Stimulated activated CD8-positive, alpha-beta memory T cell treated with anti-CD3 and anti-CD28 coated beads, Interleukin-15, amount 100 ng/mL, for 1 hour (primary cell): ENCODE data around the gene TNRC6C.

ENCODE experiments used
- DNase-seq: peaks from one replicate; pipeline ENCODE4 v3.0.0-alpha.2; 2020; ENCODE audit warnings: low read depth

Gene TNRC6C

DNA sequence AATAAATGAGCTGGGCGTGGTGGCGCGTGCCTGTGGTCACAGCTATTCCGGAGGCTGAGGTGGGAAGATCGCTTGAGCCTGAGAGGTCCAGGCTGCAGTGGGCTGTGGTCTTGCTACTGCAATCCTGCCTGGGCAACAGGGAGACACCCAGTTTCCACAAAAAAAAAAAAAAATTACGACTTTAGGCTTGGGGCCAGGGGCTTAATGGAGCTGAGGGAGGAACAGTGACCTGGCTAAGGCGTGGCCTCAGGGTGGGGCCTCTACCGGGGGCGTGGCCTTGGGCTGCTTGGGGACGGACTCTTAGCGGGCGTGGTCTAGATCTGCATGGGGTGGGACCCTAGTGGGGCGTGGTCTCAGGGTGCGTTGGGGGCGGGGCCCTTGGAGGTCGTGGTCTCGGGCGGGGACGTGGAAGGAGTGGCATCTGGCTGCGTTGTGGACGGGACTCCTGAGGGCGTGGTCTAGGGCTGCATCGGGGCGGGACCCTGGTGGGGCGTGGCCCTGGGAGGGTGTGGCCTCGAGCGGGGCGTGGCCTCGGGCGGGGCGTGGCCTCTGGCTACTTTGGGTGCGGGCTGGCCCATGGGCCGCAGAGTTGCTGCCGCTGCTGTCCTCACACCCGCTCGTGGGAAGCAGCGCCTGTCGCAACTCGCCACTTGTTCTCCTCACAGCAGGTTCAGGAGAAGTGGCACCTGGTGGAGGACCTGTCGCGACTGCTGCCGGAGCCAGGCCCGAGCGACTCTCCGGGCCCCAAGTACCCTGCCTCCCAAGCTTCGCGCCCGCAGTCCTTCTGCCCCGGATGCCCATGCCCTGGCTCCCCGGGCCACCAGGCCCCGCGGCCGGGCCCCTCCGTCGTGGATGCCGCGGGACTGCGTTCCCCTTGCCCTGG lies 181.9 kb downstream of the TNRC6C start:
- peak; percentile 80 for DNase-seq

DNA sequence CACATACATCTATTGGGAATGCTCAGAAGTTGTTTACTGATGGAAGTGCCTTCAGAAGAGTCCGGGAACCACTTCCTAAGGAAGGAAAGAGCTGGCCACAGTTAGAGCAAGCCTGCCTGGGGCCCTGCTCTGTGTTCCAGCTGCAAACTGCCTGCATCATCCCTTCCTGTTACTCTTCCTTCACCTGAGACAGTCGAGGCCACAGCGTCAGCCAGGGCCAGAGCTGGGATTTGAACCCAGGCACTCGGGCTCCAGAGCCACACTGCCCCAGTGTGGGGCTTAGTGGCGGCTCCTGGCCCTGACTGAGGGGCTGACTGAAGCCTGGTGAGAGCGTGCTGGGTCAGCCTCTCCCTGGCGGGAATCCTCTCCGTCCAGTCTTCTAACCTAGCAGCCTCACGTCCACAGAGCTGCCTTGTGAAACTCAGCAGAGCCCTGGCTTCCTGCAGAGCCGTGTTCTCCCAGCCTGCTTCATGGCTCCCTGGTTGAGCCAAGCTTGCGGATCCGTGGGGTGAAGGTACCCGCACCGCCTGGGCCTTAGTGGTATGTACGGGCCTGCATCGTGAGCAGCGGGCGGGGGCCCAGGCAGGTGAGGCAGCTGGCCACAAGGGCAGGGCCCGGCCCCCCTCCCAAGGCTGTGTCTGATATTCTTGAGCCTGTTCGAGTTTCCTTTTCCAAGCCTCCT lies 183.1 kb downstream of the TNRC6C start:
- DNase-seq: no peak

DNA sequence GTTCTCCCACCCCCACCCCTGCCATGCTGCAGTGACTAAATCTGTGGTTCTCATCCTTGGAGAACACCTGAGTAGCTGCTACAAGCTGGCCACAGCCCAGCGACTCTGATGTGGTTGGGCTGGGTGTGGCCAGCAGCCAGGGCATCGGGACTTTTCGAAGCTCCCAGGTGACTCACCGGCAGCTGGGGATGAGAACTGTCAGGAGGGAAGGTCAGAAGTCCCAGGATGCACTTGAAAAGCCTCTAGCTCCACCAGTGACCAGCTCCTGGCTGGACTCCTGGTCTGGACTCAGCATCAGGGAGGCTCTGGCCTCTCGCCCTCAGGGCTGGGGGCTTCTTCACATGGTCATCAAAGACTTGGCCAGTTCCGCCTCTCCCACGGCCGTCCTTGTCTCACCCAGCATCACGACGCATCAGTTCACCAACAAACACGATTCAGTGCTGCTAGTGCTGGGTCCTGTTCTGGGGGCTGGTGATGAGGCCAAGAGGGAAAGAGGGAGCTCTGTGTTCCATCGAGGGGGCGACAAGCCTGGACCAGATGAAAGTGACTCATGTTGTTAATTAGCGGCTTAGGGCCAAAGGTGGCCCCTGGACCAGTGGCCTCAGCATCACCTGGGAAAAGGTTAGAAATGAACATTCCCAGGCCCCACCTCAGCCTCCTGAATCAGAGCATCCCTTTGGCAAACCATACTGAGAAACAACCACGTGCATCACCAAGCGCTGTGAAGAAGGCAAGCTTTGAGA lies 183.8 kb downstream of the TNRC6C start:
- no peak for DNase-seq

DNA sequence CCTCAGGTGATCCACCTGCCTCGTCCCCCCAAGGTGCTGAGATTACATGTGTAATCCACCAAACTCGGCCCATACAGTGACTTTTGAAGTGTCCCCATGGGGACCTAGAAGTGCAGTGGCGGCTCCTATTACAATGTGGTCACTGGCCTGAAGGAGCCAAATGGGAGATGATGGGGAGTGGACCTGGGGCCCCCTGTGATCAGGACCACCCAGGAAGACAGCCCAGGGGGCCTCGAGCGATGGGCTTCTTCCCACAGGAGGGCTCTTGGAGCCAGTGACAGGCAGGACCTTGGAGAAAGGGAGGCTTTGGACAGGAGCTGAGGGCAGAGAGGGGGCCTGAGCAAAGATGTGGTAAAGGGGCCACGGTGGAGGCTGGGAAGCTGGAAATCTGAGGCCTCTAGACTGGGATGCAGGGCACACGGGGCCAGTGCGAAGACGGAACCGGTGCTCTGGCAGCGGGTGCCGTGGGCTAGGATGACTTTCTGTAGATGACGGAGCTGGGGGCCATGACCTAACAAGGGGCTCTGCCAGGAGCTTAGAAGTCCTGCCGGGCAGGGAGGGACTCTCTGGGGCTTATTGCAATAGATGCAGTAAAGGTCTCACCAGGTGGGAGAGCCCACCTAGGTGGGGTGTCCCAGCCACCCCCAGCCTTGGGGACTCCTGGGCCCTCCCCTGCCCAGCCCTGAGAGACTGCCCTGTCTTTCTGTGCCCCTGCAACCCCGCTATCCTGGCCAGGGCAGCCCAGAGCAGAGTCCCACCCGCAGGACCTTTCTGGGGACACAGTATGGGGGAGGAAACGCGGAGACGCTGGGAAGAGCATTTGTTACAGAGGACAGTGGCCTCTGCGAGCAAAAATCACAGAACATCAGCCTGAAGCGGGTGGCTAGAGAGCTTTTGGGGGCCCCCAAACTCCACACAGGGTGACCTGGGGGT lies 185.0 kb downstream of the TNRC6C start:
- DNase-seq: no peak

DNA sequence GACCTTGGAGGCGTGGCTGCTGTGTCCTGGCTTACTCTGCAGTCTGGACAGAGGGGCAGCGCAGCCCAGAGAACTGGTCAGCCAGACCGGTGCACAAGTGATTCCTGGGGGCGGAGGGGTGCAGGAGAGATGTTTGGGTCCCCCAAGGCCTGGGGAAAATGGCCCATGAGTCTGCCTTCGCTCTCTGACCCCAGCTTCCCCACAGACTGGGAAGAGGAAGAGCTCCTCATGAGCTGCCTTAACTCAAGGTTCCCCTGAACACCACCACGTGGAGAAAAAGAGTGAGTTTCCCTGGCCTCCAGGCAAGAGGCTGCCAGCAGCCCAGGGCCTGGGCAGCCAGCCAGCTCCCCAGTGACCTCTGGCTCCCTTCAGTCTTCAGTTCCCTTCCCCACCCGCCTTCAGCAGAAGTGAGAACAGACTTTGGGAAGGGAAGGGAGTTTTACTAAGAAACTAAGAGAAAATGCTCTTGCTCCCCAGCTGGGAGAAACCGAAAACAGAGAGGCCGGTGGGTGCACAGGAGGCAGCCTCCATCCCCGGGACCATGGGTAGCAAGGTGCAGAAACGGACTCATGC lies 185.7 kb downstream of the TNRC6C start:
- no peak for DNase-seq

DNA sequence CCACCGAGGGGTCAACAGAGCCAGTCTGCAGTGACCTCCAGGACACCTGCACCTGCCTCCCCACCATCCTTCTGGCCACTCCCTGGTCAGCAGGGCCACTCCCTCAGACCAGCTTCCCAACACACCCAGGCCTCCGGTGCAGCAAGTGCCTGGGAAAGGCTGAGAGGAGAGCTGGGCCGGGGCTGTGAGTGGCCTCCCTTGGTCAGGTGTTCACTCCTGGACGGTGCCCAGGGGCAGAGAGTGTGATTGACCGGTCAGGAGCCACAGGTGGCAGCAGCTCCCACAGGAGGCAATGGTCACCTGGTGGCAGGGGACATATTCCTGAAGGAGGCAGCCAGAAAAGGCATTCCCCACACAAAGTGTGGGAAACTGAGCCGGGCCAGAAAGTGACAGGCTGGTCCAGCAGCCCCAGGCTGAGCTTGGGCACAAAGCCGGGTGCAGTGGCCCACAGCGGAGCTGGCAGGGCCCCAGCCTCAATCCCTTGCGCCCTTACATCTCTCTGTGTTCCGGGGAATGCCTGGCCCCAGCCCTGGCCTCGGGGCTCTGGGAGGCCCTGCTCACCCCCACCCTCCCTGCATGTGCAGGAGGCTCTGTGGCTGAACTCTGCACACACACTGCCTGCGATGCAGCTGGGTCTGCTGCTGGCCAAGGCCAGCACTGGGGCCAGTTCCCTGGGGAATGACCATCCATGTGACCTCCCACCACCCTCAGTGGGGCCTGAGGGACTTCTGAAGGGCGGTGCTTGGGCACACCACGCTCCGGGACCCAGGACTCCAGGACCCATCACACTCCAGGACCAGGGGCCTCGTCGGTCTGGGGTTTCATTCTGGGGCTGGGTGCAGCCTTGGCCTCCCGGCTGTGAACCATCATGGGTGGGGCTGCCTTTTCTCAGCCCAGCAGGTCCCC lies 186.5 kb downstream of the TNRC6C start:
- DNase-seq: no peak

DNA sequence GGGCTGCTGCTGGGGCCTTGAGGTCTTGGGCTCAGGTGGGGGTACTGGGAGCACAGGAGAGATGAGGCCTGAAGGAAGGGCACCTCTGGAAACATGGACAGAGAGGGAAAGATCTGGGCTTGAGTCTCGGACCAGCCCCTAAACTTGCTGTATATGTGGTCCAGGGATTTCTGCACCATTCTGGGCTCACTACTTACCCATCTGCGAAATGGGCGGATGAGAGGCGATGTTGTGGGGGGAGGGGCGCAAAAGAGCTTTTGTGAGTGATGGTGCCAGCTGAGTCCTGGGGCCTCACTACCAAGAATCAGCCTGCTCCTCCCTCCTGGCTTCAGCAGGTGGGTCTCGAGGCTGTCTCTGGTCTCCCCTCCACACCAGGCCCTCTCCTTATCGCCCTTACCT lies 188.0 kb downstream of the TNRC6C start:
- DNase-seq: no peak

DNA sequence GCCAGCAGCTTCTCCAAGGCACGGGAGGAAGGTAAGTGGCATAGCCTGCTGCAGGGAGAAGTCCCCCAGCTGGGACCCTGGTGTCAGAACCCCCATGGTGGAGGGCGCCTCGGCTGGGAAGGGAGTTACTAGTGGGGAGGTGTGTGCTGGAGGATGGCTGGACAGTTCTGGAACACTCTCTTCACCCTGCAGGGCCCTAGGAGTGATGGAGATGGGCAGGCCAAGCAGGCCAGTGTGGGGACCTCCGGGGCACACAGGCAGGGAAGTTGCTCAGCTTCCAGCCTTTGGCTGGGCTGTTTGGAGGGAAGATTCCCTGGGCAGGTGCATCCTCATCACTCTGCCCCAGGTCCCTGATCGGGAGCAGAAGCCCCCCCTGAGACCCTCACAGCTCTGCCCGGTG lies 188.4 kb downstream of the TNRC6C start:
- DNase-seq: no peak

DNA sequence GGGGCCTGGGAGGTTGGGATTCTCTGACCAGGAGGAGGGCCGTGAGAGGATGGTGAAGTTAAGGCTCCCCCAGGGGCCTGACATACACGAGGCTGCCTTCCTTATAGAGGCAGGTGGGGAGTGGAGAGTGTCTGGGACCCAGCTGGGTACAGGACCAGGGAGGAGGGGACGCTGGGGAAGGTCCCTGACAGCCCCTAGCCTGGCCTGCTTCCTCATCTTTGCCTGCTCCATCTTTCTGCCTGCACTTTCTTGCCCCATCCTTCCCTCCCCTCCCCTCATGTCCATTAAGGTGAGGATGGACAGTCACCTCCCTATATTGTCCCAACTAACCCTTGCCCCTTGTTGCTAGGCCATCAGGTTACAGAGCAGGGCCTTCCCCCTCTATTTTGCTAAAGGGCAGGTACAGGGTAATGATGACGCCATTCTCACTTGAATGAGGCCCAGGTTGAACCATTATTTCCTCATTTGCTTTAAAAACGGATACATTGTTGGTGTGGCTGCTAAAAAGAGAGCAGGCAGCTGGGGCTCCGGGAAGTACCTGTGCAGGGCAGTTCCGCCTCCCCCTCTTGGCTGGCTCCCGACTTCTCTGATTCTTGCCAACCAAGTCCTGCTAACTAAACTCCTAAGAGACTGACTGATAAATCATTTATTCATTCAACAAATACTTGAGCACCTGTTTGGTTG lies 189.0 kb downstream of the TNRC6C start:
- no peak for DNase-seq

DNA sequence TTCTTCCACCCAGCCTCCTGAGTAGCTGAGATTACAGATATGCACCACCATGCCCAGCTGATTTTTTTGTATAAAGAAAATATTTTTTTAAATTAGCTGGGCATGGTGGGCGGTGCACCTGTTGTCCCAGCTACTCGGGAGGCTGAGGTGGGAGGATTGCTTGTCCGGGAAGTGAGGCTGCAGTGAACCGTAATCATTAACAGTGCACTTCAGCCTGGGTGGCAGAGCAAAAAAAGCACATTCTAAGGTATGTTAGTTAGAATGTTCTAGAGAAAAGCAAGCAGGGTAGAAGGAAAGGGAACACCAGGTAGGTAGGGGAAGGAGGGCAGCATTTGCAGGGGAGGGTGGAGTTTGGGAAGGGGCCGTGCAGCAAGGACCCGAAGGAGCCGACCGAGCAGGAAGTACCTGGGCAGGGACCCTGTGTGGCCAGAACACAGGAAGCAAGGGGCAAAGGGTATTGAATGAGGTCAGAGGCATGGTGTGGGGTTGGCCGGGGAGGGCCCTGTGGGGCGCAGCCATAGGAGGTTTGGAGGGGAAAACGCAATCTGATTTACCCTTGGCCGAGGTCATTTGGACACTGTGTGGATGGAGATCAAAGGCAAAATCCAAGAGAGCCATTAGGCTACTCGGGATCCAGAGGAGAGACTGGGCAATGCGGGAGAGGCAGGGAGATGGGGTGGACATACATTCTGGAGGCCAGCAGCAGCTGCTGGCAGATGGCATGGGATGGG lies 189.9 kb downstream of the TNRC6C start:
- no peak for DNase-seq

DNA sequence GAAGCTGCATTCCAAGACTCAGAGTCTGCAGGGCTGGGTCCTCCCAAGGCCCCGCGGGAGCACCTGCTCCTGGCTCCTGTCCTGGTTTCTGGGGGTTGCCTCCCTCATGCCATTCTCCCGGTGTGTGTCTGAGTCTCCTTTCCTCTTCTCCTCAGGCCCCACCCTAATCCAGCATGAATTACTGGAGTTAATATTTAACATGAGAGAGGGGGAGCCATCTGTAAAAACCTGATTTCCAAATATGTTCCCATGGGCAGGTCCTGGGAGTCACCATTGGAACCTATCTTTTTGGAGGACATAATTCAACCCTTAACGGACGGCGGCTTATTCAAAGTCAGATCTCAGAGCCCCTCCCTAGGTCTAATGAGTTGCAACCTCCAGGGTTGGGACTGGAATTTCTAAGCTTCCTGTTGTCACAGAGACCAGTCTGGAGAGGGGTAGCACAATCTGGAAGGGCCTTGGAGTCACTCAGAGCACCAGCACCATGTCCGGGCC lies 193.1 kb downstream of the TNRC6C start:
- DNase-seq: no peak

DNA sequence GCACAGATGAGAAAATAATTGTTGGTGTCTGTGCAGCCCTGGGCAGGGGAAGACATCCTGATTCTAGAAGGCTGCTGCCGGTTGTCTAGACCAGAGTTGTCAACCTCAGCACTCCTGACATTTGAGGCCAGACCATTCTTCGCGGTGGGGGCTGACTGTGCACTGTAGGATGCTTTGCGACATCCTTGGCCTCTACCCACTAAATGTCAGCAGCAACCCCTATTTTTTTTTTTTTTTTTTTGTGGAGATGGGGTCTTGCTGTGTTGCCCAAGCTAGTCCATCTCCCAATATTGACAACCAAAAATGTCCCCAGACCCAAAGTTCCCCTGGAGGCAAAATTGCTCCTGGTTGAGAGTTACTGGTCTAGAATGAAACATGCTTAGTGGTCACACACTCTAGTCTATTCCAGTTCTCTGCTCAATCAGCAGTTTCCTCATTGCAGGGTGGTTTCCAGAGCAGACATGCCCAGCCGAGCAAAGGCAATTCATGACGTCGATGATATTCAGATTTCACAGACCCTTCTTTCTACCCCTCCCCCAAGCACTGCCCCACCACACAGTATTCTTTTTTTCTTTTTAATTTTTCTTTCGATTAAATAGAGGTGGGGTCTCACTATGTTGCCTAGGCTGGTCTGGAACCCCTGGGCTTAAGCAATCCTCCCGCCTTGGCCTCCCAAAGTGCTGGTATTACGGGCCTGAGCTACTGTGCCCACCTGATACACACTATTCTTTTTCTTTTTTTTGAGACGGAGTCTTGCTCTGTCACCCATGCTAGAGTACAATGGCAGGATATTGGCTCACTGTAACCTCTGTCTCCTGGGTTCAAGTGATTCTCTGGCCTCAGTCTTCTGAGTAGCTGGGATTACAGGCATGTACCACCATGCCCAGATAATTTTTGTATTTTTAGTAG lies 196.7 kb downstream of the TNRC6C start:
- no peak for DNase-seq
